Endothelial cell of umbilical vein (primary cell): ENCODE results near the gene C17orf113.

ENCODE experiments used
- EZH2 ChIP-seq: IDR thresholded peaks from 2 replicates; pipeline ENCODE4 v1.6.1; 2012; ENCODE audit warnings: borderline replicate concordance, low read depth, mild to moderate bottlenecking, moderate library complexity, low read length, inconsistent platforms; ENCODE audit not compliant: severe bottlenecking
- GATA2 ChIP-seq: IDR thresholded peaks from 2 replicates; pipeline ENCODE4 v1.7.0; 2011; ENCODE audit warnings: low read depth, mild to moderate bottlenecking, moderate library complexity, mixed read lengths, low read length; ENCODE audit not compliant: insufficient read length, insufficient read depth
- POLR2AphosphoS5 ChIP-seq: IDR thresholded peaks from 2 replicates; pipeline ENCODE4 v1.6.1; 2012; ENCODE audit warnings: low read depth, mild to moderate bottlenecking, control low read depth, low read length, moderate library complexity; ENCODE audit not compliant: insufficient read depth
- TF ChIP-seq, protein P1 (sequence below), 2 donors: IDR thresholded peaks; 1 replicate in 1 of 2; 2 replicates in 1 of 2; pipeline ENCODE4 v1.5.1; 2011; ENCODE audit warnings: low read length in 2 of 2, mild to moderate bottlenecking in 2 of 2, moderate library complexity in 2 of 2, control low read depth in 1 of 2, inconsistent platforms in 1 of 2, low read depth in 1 of 2; ENCODE audit not compliant: insufficient read depth in 1 of 2; ENCODE audit errors: extremely low read depth in 1 of 2
- TF ChIP-seq, protein P2 (sequence below): IDR thresholded peaks from 2 replicates; pipeline ENCODE4 v1.6.1; 2011; ENCODE audit not compliant: insufficient read depth, insufficient read length

DNA sequence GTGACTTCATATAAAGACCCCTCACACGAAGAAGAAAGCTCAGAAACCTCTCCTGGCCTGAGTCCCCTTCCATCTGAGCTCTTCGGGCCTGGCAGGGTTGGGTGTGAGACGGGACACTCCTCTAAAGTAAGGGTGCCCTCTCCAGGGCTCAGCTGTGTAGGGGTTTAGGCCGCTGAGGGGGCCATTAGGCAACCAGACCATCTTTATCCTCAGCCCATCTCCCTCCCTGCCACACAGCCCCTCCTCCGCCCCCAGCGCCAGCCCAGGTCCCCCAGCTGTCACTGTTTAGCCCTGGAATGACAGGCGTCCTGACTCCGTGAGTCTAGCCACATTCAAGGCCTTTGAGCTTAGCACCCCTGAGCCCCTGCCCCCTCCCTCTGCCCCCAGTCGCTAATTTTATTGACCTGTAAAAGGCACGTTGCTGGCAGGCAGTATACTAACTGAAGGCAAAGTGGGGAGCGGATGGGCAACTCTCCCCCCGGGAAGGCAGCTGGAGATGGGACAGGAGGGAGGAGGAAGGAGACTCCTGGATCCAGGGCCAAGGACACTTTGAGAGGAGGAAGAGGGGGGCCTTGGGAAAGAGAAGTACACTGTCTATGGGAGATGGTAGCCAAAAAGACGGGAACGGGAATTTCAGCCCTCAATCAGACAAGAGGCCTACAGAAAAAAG, 48.5 kb upstream of the C17orf113 start:
- no peak for TF ChIP-seq GATA2
- TF ChIP-seq, protein P1, sequence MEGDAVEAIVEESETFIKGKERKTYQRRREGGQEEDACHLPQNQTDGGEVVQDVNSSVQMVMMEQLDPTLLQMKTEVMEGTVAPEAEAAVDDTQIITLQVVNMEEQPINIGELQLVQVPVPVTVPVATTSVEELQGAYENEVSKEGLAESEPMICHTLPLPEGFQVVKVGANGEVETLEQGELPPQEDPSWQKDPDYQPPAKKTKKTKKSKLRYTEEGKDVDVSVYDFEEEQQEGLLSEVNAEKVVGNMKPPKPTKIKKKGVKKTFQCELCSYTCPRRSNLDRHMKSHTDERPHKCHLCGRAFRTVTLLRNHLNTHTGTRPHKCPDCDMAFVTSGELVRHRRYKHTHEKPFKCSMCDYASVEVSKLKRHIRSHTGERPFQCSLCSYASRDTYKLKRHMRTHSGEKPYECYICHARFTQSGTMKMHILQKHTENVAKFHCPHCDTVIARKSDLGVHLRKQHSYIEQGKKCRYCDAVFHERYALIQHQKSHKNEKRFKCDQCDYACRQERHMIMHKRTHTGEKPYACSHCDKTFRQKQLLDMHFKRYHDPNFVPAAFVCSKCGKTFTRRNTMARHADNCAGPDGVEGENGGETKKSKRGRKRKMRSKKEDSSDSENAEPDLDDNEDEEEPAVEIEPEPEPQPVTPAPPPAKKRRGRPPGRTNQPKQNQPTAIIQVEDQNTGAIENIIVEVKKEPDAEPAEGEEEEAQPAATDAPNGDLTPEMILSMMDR (IDR thresholded peaks at IDR 0.05; ENCODE audit: extremely low read depth in 1 of 2, insufficient read depth in 1 of 2, low read depth in 1 of 2, low read length in 2 of 2): no peak
- no peak for TF ChIP-seq EZH2
- no peak for TF ChIP-seq POLR2AphosphoS5
- TF ChIP-seq, protein P2, sequence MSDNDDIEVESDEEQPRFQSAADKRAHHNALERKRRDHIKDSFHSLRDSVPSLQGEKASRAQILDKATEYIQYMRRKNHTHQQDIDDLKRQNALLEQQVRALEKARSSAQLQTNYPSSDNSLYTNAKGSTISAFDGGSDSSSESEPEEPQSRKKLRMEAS: no peak
